Transverse colon (tissue), 4 donors: ENCODE results near the gene HOXB6. TPM values are rescaled to one million over a fixed set of nuclear protein-coding genes. Genes with fewer than 3 reads are reported as not detected.

ENCODE experiments used
- DNase-seq: peaks from one replicate; pipeline ENCODE4 v3.0.0-alpha.2; 2019
- H3K27ac ChIP-seq, 4 donors: fragments of 200-600 bp; sonication (generic); 2 replicates each; pipeline ENCODE4 v1.5.1; 2016 to 2018; ENCODE audit warnings: inconsistent platforms in 4 of 4
- H3K27me3 ChIP-seq: fragments of 200-600 bp; sonication (generic); 2 replicates; pipeline ENCODE4 v1.5.1; 2017; ENCODE audit warnings: inconsistent platforms
- H3K36me3 ChIP-seq, 4 donors: fragments of 200-600 bp; sonication (generic); 2 replicates each; pipeline ENCODE4 v1.5.1; 2017 to 2019; ENCODE audit warnings: inconsistent platforms in 4 of 4
- H3K4me1 ChIP-seq, 4 donors: fragments of 200-600 bp; sonication (generic); 2 replicates each; pipeline ENCODE4 v1.5.1; 2017 to 2020; ENCODE audit warnings: inconsistent platforms in 4 of 4
- H3K4me3 ChIP-seq, 4 donors: fragments of 200-600 bp; sonication (generic); 1 replicate in 1 of 4; 2 replicates in 3 of 4; pipeline versions ENCODE4 v1.5.1 to v1.6.1; 2017 to 2019; ENCODE audit warnings: inconsistent platforms in 4 of 4
- H3K9me3 ChIP-seq, 2 donors: fragments of 200-600 bp; sonication (generic); 2 replicates each; pipeline ENCODE4 v1.5.1; 2017 to 2019; ENCODE audit warnings: inconsistent platforms in 2 of 2
- CTCF ChIP-seq, 5 experiments: fragments of 200-600 bp in 3 of 5; fragments of 450-650 bp in 2 of 5; sonication (generic) in 3 of 5; IDR thresholded peaks; 1 replicate in 2 of 5; 2 replicates in 3 of 5; pipeline ENCODE4 v1.5.1; 2016 to 2017; ENCODE audit warnings: antibody characterized with exemption in 5 of 5, inconsistent platforms in 3 of 5, mild to moderate bottlenecking in 2 of 5, moderate library complexity in 1 of 5
- EP300 ChIP-seq: sonication (generic); formaldehyde crosslinking; IDR thresholded peaks from one replicate; pipeline ENCODE4 v1.6.1; 2017; ENCODE audit warnings: antibody characterized with exemption, low read depth
- POLR2A ChIP-seq: fragments of 450-650 bp; IDR thresholded peaks from one replicate; pipeline ENCODE4 v1.6.1; 2016; ENCODE audit warnings: antibody characterized with exemption, mild to moderate bottlenecking, moderate library complexity
- POLR2AphosphoS5 ChIP-seq, 3 donors: sonication (generic); formaldehyde crosslinking; IDR thresholded peaks; one replicate each; pipeline ENCODE4 v1.6.1; 2016; ENCODE audit warnings: antibody characterized with exemption in 3 of 3
- WGBS, 2 donors: methylation state at CpG; one replicate each; pipeline ENCODE4 v1.1.5; 2018; ENCODE audit warnings: low coverage in 1 of 2; 5-methylcytosine and 5-hydroxymethylcytosine counted together
- in situ Hi-C, 4 donors: fragments of 200-750 bp; cut with MboI; loops; one replicate each; pipeline versions ENCODE4 v1.15.0 to v1.15.1; 2017; ENCODE audit warnings: low sequenced_read_pairs in 3 of 4, low pct_ligation_motif_present in 1 of 4, low pct_unique_long_range_greater_than_20kb in 1 of 4
- intact Hi-C: fragments of 100-400 bp; cut with DNase I; formaldehyde crosslinking; loops from one replicate; pipeline ENCODE4 v1.15.1; 2023; ENCODE audit warnings: low total_unique reads
- total RNA-seq, 4 donors: library from RNA; depleted of rRNA; stranded (reverse); fragments of >200 nt; gene quantifications; one replicate each; pipeline ENCODE4 v1.1.0, GENCODE V29; 2016

Gene HOXB6
- total RNA-seq, 4 donors from 2014 or later = 42.7 to 78.4 (median 62.5) TPM

GRCh38 chr17:48624544-48625494, 20.0 kb upstream of the HOXB6 start:
- Histone ChIP-seq H3K27ac (peak overlapping the region; percentile 86 to 93 (median 89)), H3K27me3 (peaks cover 100% of the 10 kb centered on the region), H3K36me3 (no peaks in the 10 kb centered on the region), H3K4me1 (peaks cover 12 to 78% (median 57%) of the 10 kb centered on the region in 4 donors), H3K9me3 (no peaks in the 10 kb centered on the region), H3K4me3 (peak overlapping the region; percentile 22 to 66 (median 42))
- TF ChIP-seq POLR2AphosphoS5 (IDR thresholded peaks at IDR 0.05) (peak; percentile 4 to 61 (median 36)), POLR2A (no peak), CTCF (IDR thresholded peaks at IDR 0.05) (no peak), EP300 (no peak)
- DNase-seq = peak; percentile 51
- WGBS, 2 donors = 6 to 15% methylated on average over 4 to 56 of the region's 66 CpGs
- intact Hi-C loops (no loop called here), in situ Hi-C loops (no loop called here)

GRCh38 chr17:48624118-48624517, 19.3 kb upstream of the HOXB6 start:
- Histone ChIP-seq H3K27me3 (peaks cover 100% of the 10 kb centered on the region), H3K4me1 (peaks cover 12 to 79% (median 58%) of the 10 kb centered on the region in 4 donors), H3K4me3 (peak overlapping the region in 2 of 4 donors; percentile 35 to 66), H3K27ac (peak overlapping the region; percentile 86 to 93 (median 89)), H3K9me3 (no peaks in the 10 kb centered on the region), H3K36me3 (no peaks in the 10 kb centered on the region)
- TF ChIP-seq EP300 = no peak
- no peak for DNase-seq
- WGBS, 2 donors = 4 to 23% methylated on average over 5 of the region's 5 CpGs
- intact Hi-C loops = no loop called here
- in situ Hi-C loops = no loop called here

GRCh38 chr17:48623583-48623982, 18.8 kb upstream of the HOXB6 start:
- H3K4me1 ChIP-seq = peaks cover 12 to 79% (median 60%) of the 10 kb centered on the region in 4 donors
- 27 to 86% methylated on average over 1 to 4 of the region's 4 CpGs for WGBS, 2 donors
- H3K27ac ChIP-seq = peak overlapping the region in 3 of 4 donors; percentile 2 to 90 (median 15)

GRCh38 chr17:48622857-48623256, 18.1 kb upstream of the HOXB6 start:
- Histone ChIP-seq H3K4me1 (peaks cover 12 to 78% (median 62%) of the 10 kb centered on the region in 4 donors), H3K4me3 (no peak overlapping the region), H3K27ac (peak overlapping the region in 2 of 4 donors; percentile 2 to 8), H3K36me3 (no peaks in the 10 kb centered on the region), H3K9me3 (no peaks in the 10 kb centered on the region), H3K27me3 (peaks cover 100% of the 10 kb centered on the region)
- intact Hi-C loops (no loop called here), in situ Hi-C loops (no loop called here)
- peak; percentile 8 for TF ChIP-seq POLR2A
- TF ChIP-seq POLR2AphosphoS5 (IDR thresholded peaks at IDR 0.05) = no peak
- no peak for TF ChIP-seq EP300
- TF ChIP-seq CTCF (IDR thresholded peaks at IDR 0.05) = no peak
- 55 to 66% methylated on average over 10 to 11 of the region's 11 CpGs for WGBS, 2 donors
- no peak for DNase-seq

More at GRCh38 chr17:48623583-48623982, 18.8 kb upstream of the HOXB6 start:
- in situ Hi-C loops = no loop called here
- Histone ChIP-seq H3K36me3 (no peaks in the 10 kb centered on the region), H3K27me3 (peaks cover 100% of the 10 kb centered on the region), H3K9me3 (no peaks in the 10 kb centered on the region), H3K4me3 (no peak overlapping the region)
- intact Hi-C loops = no loop called here
- no peak for DNase-seq
- TF ChIP-seq EP300 (no peak), POLR2A (no peak), CTCF (IDR thresholded peaks at IDR 0.05) (no peak), POLR2AphosphoS5 (IDR thresholded peaks at IDR 0.05) (peak in 1 of 3 donors; percentile 3)
